ENCODE results near the gene AP2A1.

DNA sequence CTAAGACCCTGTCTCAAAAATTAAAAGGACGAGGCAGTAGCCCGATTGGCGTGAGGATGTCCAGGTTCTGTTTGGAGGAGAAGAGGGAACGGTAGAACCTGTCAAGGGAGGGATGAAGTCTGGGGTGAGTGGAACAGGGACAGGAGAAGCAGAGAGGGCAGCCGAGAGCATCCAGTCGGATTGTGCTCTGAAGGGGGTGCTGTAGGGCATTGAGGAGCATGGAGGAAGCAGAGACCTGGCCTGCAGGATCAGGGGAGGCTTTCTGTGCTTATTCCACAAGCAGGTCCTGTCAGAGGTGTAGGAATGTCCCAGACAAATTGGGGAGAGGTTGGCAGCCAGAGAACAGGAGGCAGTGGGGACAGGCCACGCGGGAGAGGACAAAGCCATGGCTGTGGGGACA lies 14.1 kb downstream of the AP2A1 start:
- TF ChIP-seq CTCF (IDR thresholded peaks at IDR 0.05; ENCODE audit: low read depth, low read length), result no peak
- TF ChIP-seq EZH2phosphoT487 (IDR thresholded peaks at IDR 0.05; ENCODE audit: low read depth), result no peak
